Epithelial cell of umbilical artery (primary cell): ENCODE data around the gene NPM3. TPM values are rescaled to one million over a fixed set of nuclear protein-coding genes. Genes with fewer than 3 reads are reported as not detected.

Source experiments
- total RNA-seq: library from RNA; depleted of rRNA; stranded (reverse); fragments of >200 nt; gene quantifications from 2 replicates; pipeline ENCODE4 v1.2.3, GENCODE V29; 2014

Gene NPM3
- total RNA-seq = 176 and 236 TPM in 2 replicates

GRCh38 chr10:101782811-101783735, at the start of gene NPM3:
Gene NPM3, minus strand, starts transcription at chr10:101783446. Its CDS starts 56 bp downstream, at chr10:101783390.

GRCh38 chr10:101818119-101818871, 35.0 kb upstream of the NPM3 start, which contains the start of gene OGA:
Gene OGA, minus strand, starts transcription at chr10:101818444. Its CDS starts 422 bp downstream, at chr10:101818022.

GRCh38 chr10:101775273-101776160, 7.7 kb downstream of the NPM3 start, which contains the start of gene FGF8:
Gene FGF8, minus strand, starts transcription at chr10:101776114. Its CDS starts 214 bp downstream, at chr10:101775900.

Other genes with a start within 250 kb of the NPM3 start
- gene POLL, start 195.2 kb downstream of the NPM3 start, total RNA-seq = 7.1 and 9.6 TPM in 2 replicates
- gene DPCD, start 195.1 kb downstream of the NPM3 start, total RNA-seq = 62.0 and 67.6 TPM in 2 replicates
- 28.6 and 30.1 TPM in 2 replicates for gene FBXW4, start 88.3 kb downstream of the NPM3 start, total RNA-seq
- not detected in 2 replicates for gene FGF8, start 7.3 kb downstream of the NPM3 start, total RNA-seq
- gene OGA, start 35.0 kb upstream of the NPM3 start, total RNA-seq = 108 and 115 TPM in 2 replicates
- under 0.01 and 0.30 TPM in 2 replicates for gene KCNIP2, start 60.4 kb upstream of the NPM3 start, total RNA-seq